Stimulated activated CD4-positive, alpha-beta T cell treated with anti-CD3 and anti-CD28 coated beads, Interleukin-1b, Interleukin-23, amount 100 ng/mL, for 48 hours (primary cell): Measurements from ENCODE around the gene ZCCHC9.

Experiments
- DNase-seq: peaks from one replicate; pipeline ENCODE4 v3.0.0-alpha.2; 2020

The ZCCHC9 gene

GRCh38 chr5:81360640-81361039 lies 59.3 kb downstream of the ZCCHC9 start:
- DNase-seq: no peak

GRCh38 chr5:81361600-81361999 lies 60.2 kb downstream of the ZCCHC9 start:
- no peak for DNase-seq
